HCT116 (cell line): ENCODE measurements around the gene UNKL. TPM values are rescaled to one million over a fixed set of nuclear protein-coding genes. Genes with fewer than 3 reads are reported as not detected.

Experiments used
- ATAC-seq: fragments of 200-7000 bp; cut with Tn5 transposase; 2 replicates; pipeline ENCODE4 v1.9.1; 2020; ENCODE audit warnings: mild to moderate bottlenecking, moderate library complexity
- BruUV-seq: library from RNA; stranded (reverse); fragments of 400-500 nt; replicated peaks from 2 replicates; lab custom pipeline; 2021; lab: Mats Ljungman, UMichigan
- CTCF ChIA-PET: fragments of 300-600 bp; sonication (Branson Sonifier 250); formaldehyde crosslinking; loops from one replicate; lab custom pipeline; 2021; ENCODE audit warnings: antibody characterized with exemption; lab: Charles Lee
- POLR2A ChIA-PET: fragments of 300-600, 350-600 bp; sonication (Branson Sonifier 250); formaldehyde crosslinking; loops from one replicate; lab custom pipeline; 2021; ENCODE audit warnings: antibody characterized with exemption; lab: Charles Lee
- RAD21 ChIA-PET, 2 experiments: fragments of 300-600 bp; sonication (Branson Sonifier 250); formaldehyde crosslinking; loops; one replicate each; lab custom pipeline; 2023; ENCODE audit warnings: low total read pairs in 2 of 2; ENCODE audit not compliant: uncharacterized antibody in 2 of 2, unreplicated experiment in 2 of 2, low non-redundant PET in 1 of 2; lab: Charles Lee
- DNase-seq: peaks from one replicate; pipeline ENCODE4 v3.0.0-alpha.2; 2010; ENCODE audit warnings: low read depth, low spot score
- H2AFZ ChIP-seq: fragments of 200-600 bp; shearing (Covaris generic), sonication (generic); 2 replicates; pipeline ENCODE4 v1.6.1; 2017; ENCODE audit warnings: low read depth, mixed run types, mixed read lengths, antibody characterized with exemption, low read length; ENCODE audit not compliant: poor library complexity, severe bottlenecking
- H3K27ac ChIP-seq: 2 replicates; pipeline ENCODE4 v1.5.1; 2012; ENCODE audit warnings: low read depth, low read length
- H3K27me3 ChIP-seq: fragments of 200-600 bp; sonication (generic); 2 replicates; pipeline ENCODE4 v1.6.1; 2016; ENCODE audit warnings: mixed run types, low read length, mixed read lengths; ENCODE audit not compliant: insufficient read depth
- H3K36me3 ChIP-seq, 2 experiments: fragments of 200-500 bp in 1 of 2; fragments of 200-600 bp in 1 of 2; sonication (Bioruptor generic) in 1 of 2; sonication (generic) in 1 of 2; 2 replicates each; pipeline versions ENCODE4 v1.5.1 to v1.6.1; 2014 to 2016; ENCODE audit warnings: low read length in 2 of 2, inconsistent platforms in 1 of 2, mixed read lengths in 1 of 2, mixed run types in 1 of 2; ENCODE audit not compliant: insufficient read depth in 2 of 2, control insufficient read depth in 1 of 2
- H3K4me1 ChIP-seq, 2 experiments: fragments of 200-600 bp in 1 of 2; sonication (generic) in 1 of 2; 2 replicates each; pipeline versions ENCODE4 v1.5.1 to v1.6.1; 2012 to 2017; ENCODE audit warnings: low read length in 2 of 2, inconsistent platforms in 1 of 2, mild to moderate bottlenecking in 1 of 2, mixed read lengths in 1 of 2, mixed run types in 1 of 2, moderate library complexity in 1 of 2; ENCODE audit not compliant: insufficient read depth in 2 of 2, control insufficient read depth in 1 of 2
- H3K4me2 ChIP-seq: fragments of 200-600 bp; sonication (generic); 2 replicates; pipeline ENCODE4 v1.6.1; 2017; ENCODE audit warnings: mixed run types, low read length, mixed read lengths
- H3K4me3 ChIP-seq, 2 experiments: fragments of 200-600 bp in 1 of 2; sonication (generic) in 1 of 2; replicated peaks in 1 of 2; 2 replicates each; pipeline ENCODE4 v1.5.1; 2011 to 2016; ENCODE audit warnings: low read length in 2 of 2, control low read depth in 1 of 2, low read depth in 1 of 2, mild to moderate bottlenecking in 1 of 2, mixed read lengths in 1 of 2, mixed run types in 1 of 2
- H3K79me2 ChIP-seq: fragments of 200-600 bp; sonication (generic); 2 replicates; pipeline ENCODE4 v1.6.1; 2017; ENCODE audit warnings: mild to moderate bottlenecking, mixed run types, low read length, moderate library complexity, mixed read lengths; ENCODE audit not compliant: insufficient read depth
- H3K9ac ChIP-seq: fragments of 200-600 bp; sonication (generic); 2 replicates; pipeline ENCODE4 v1.6.1; 2016; ENCODE audit warnings: low read length, mixed read lengths
- H3K9me2 ChIP-seq: fragments of 200-600 bp; sonication (generic), shearing (Covaris generic); 2 replicates; pipeline ENCODE4 v1.6.1; 2017; ENCODE audit warnings: mixed run types, mild to moderate bottlenecking, moderate library complexity; ENCODE audit not compliant: insufficient read depth
- H3K9me3 ChIP-seq, 2 experiments: fragments of 200-500 bp in 1 of 2; fragments of 200-600 bp in 1 of 2; sonication (Bioruptor generic) in 1 of 2; sonication (generic) in 1 of 2; 2 replicates each; pipeline ENCODE4 v1.6.1; 2014 to 2017; ENCODE audit warnings: low read length in 2 of 2, mixed read lengths in 2 of 2, inconsistent platforms in 1 of 2, low read depth in 1 of 2, mild to moderate bottlenecking in 1 of 2, mixed run types in 1 of 2, moderate library complexity in 1 of 2; ENCODE audit not compliant: control insufficient read depth in 1 of 2, insufficient read depth in 1 of 2
- H4K20me1 ChIP-seq: fragments of 200-600 bp; sonication (generic), shearing (Covaris generic); 2 replicates; pipeline ENCODE4 v1.6.1; 2017; ENCODE audit warnings: mixed run types, mild to moderate bottlenecking, moderate library complexity; ENCODE audit not compliant: insufficient read depth
- ATF3 ChIP-seq: IDR thresholded peaks from 2 replicates; pipeline ENCODE4 v1.6.1; 2012
- CTCF ChIP-seq, 3 experiments: fragments of 200-600 bp in 1 of 3; sonication (generic) in 1 of 3; IDR thresholded peaks in 2 of 3; conservative IDR thresholded peaks in 1 of 3; 2 replicates each; pipeline ENCODE4 v1.5.1; 2012 to 2017; ENCODE audit warnings: low read depth in 2 of 3, low read length in 2 of 3, antibody characterized with exemption in 1 of 3, borderline replicate concordance in 1 of 3, control low read depth in 1 of 3, mild to moderate bottlenecking in 1 of 3, mixed read lengths in 1 of 3, mixed run types in 1 of 3, moderate library complexity in 1 of 3; ENCODE audit not compliant: insufficient read depth in 1 of 3
- EGR1 ChIP-seq: IDR thresholded peaks from 2 replicates; pipeline ENCODE4 v1.6.1; 2012; ENCODE audit warnings: low read depth
- ELF1 ChIP-seq: IDR thresholded peaks from 2 replicates; pipeline ENCODE4 v1.6.1; 2012; ENCODE audit warnings: low read depth, borderline replicate concordance
- EZH2 ChIP-seq: fragments of 200-600 bp; sonication (generic); IDR thresholded peaks from 2 replicates; pipeline ENCODE4 v1.6.1; 2017; ENCODE audit warnings: antibody characterized with exemption, mixed run types
- EZH2phosphoT487 ChIP-seq: fragments of 200-600 bp; IDR thresholded peaks from 2 replicates; pipeline ENCODE4 v1.6.1; 2018; ENCODE audit warnings: antibody characterized with exemption, borderline replicate concordance
- JUND ChIP-seq: IDR thresholded peaks from 2 replicates; pipeline ENCODE4 v1.6.1; 2012
- POLR2AphosphoS5 ChIP-seq: IDR thresholded peaks from 2 replicates; pipeline ENCODE4 v1.6.1; 2011; ENCODE audit warnings: mild to moderate bottlenecking, low read depth, low read length, moderate library complexity
- RAD21 ChIP-seq: IDR thresholded peaks from 2 replicates; pipeline ENCODE4 v1.6.1; 2012; ENCODE audit warnings: low read depth, mild to moderate bottlenecking
- SP1 ChIP-seq: IDR thresholded peaks from 2 replicates; pipeline ENCODE4 v1.6.1; 2012; ENCODE audit warnings: low read depth
- SRF ChIP-seq: IDR thresholded peaks from 2 replicates; pipeline ENCODE4 v1.6.1; 2012; ENCODE audit warnings: low read depth
- TCF7L2 ChIP-seq: IDR thresholded peaks from 2 replicates; pipeline ENCODE4 v1.7.0; 2011; ENCODE audit warnings: borderline replicate concordance, inconsistent platforms; ENCODE audit not compliant: insufficient read depth, insufficient read length; ENCODE audit errors: extremely low read depth
- YY1 ChIP-seq: IDR thresholded peaks from 2 replicates; pipeline ENCODE4 v1.6.1; 2011; ENCODE audit warnings: low read length, low read depth, moderate library complexity, mild to moderate bottlenecking; ENCODE audit not compliant: insufficient replicate concordance; ENCODE audit errors: extremely low read depth
- ZFX ChIP-seq: fragments of 450-650 bp; IDR thresholded peaks from 2 replicates; pipeline ENCODE4 v1.6.1; 2017
- ZNF274 ChIP-seq: fragments of 200-500 bp; sonication (Bioruptor generic); IDR thresholded peaks from 2 replicates; pipeline ENCODE4 v1.6.1; 2014; ENCODE audit warnings: mild to moderate bottlenecking, low read depth, low read length, inconsistent platforms
- intact Hi-C: fragments of 100-400 bp; cut with micrococcal nuclease; formaldehyde crosslinking; loops from 2 replicates; pipeline ENCODE4 v1.10.0; 2022
- total RNA-seq: library from RNA; stranded (reverse); gene quantifications from one replicate; pipeline ENCODE4 v1.2.1, GENCODE V29; 2021; ENCODE audit not compliant: unreplicated experiment

UNKL gene
- total RNA-seq, 1 experiment from 2014 or later, result 24.9 TPM

- POLR2A ChIA-PET, result no interaction called here
- BruUV-seq, result no TSS peak
Measured at GRCh38 chr16:1460602-1461138, 46.2 kb upstream of the UNKL start.

More at GRCh38 chr16:1460602-1461138, 46.2 kb upstream of the UNKL start:
- Histone ChIP-seq H3K27ac (no peak overlapping the region), H3K9ac (no peak overlapping the region), H4K20me1 (no peaks in the 10 kb centered on the region), H3K9me3 (no peaks in the 10 kb centered on the region), H3K9me2 (no peaks in the 10 kb centered on the region), H3K36me3 (no peaks in the 10 kb centered on the region; a peak in 1 of 4 replicates), H3K4me1 (no peaks in the 10 kb centered on the region), H3K79me2 (no peaks in the 10 kb centered on the region), H3K4me2 (no peak overlapping the region), H3K27me3 (no peaks in the 10 kb centered on the region), H2AFZ (no peak overlapping the region), H3K4me3 (no peak overlapping the region)
- DNase-seq, result no peak
- ChIA-PET CTCF (no interaction called here), RAD21 (no interaction called here)
- TF ChIP-seq YY1 (no peak), SP1 (no peak), ATF3 (no peak), ELF1 (no peak), EGR1 (no peak), EZH2phosphoT487 (no peak), TCF7L2 (no peak), ZNF274 (no peak), ZFX (no peak), POLR2AphosphoS5 (no peak), CTCF (IDR thresholded peaks at IDR 0.05 in 2 of 3, conservative IDR thresholded peaks at IDR 0.05 in 1 of 3; ENCODE audit: borderline replicate concordance in 1 of 3, insufficient read depth in 1 of 3, low read depth in 2 of 3, low read length in 2 of 3) (no peak), SRF (no peak), EZH2 (no peak), RAD21 (no peak), JUND (no peak)
- no peak for ATAC-seq
- intact Hi-C loops, result no loop called here
